K562 (cell line): ENCODE results near the gene BEST1. TPM values are rescaled to one million over a fixed set of nuclear protein-coding genes. Genes with fewer than 3 reads are reported as not detected.

Experiments used
- ATAC-seq: fragments of 200-7000 bp; cut with Tn5 transposase; 3 replicates; pipeline ENCODE4 v1.9.1; 2020; ENCODE audit warnings: moderate library complexity
- BruUV-seq: library from RNA; stranded (reverse); fragments of 400-500 nt; replicated peaks from 2 replicates; lab custom pipeline; 2021; lab: Mats Ljungman, UMichigan
- CTCF ChIA-PET: fragments of 300-600 bp; formaldehyde crosslinking; extraction: SDS; loops from one replicate; lab custom pipeline; 2021; ENCODE audit warnings: low intra/inter-chr PET ratio; lab: Yijun Ruan, JAX
- POLR2A ChIA-PET: fragments of 300-600, 350-650 bp; sonication (Branson Sonifier 250); formaldehyde crosslinking; extraction: SDS; loops from one replicate; lab custom pipeline; 2021; ENCODE audit warnings: antibody characterized with exemption, inconsistent platforms; lab: Yijun Ruan, JAX
- DNase-seq, 4 experiments: peaks; one replicate each; pipeline versions ENCODE4 v3.0.0 to v3.0.0-alpha.2; 2011 to 2018; ENCODE audit warnings: low spot score in 3 of 4, mixed read lengths in 3 of 4; ENCODE audit errors: extremely low read depth in 1 of 4
- FAIRE-seq: peaks from 2 replicates; lab custom pipeline; 2011; peaks lifted over from hg19 to GRCh38; lab: Jason Lieb, UNC
- H2AFZ ChIP-seq: 2 replicates; pipeline ENCODE4 v1.6.0; 2011; ENCODE audit warnings: low read depth, low read length, control low read depth, inconsistent platforms
- H3K27ac ChIP-seq: fragments of 200-600 bp; 3 replicates; pipeline ENCODE4 v1.8.0; 2011; ENCODE audit warnings: low read depth, mild to moderate bottlenecking, control low read depth, inconsistent platforms, low read length, moderate library complexity, mixed read lengths; ENCODE audit errors: extremely low read depth
- H3K27me3 ChIP-seq, 2 experiments: fragments of 300-600 bp in 1 of 2; 2 replicates in 1 of 2; 3 replicates in 1 of 2; pipeline versions ENCODE4 v1.6.0 to v1.8.0; 2011; ENCODE audit warnings: inconsistent platforms in 2 of 2, low read length in 2 of 2, mild to moderate bottlenecking in 1 of 2, mixed read lengths in 1 of 2, moderate library complexity in 1 of 2; ENCODE audit not compliant: control insufficient read depth in 2 of 2, insufficient read depth in 2 of 2
- H3K36me3 ChIP-seq: fragments of 300-600 bp; 3 replicates; pipeline ENCODE4 v1.8.0; 2011; ENCODE audit warnings: mild to moderate bottlenecking, low read length, inconsistent platforms; ENCODE audit not compliant: control insufficient read depth, insufficient read depth
- H3K4me1 ChIP-seq, 2 experiments: fragments of 200-600 bp in 1 of 2; replicated peaks in 1 of 2; 2 replicates in 1 of 2; 3 replicates in 1 of 2; pipeline versions ENCODE4 v1.5.1 to v1.8.0; 2011; ENCODE audit warnings: inconsistent platforms in 2 of 2, low read length in 2 of 2, mild to moderate bottlenecking in 1 of 2, mixed read lengths in 1 of 2, moderate library complexity in 1 of 2; ENCODE audit not compliant: control insufficient read depth in 2 of 2, insufficient read depth in 2 of 2
- H3K4me2 ChIP-seq: 2 replicates; pipeline ENCODE4 v1.6.1; 2011; ENCODE audit warnings: low read length, control low read depth, inconsistent platforms, mixed read lengths; ENCODE audit not compliant: insufficient read depth
- H3K4me3 ChIP-seq: fragments of 200-600 bp; sonication (generic), shearing (Covaris generic); 2 replicates; pipeline ENCODE4 v1.5.1; 2016; ENCODE audit warnings: control low read depth, inconsistent platforms
- H3K79me2 ChIP-seq: fragments of 200-600 bp; 3 replicates; pipeline ENCODE4 v1.8.0; 2011; ENCODE audit warnings: low read length, inconsistent platforms; ENCODE audit not compliant: control insufficient read depth, insufficient read depth
- H3K9ac ChIP-seq, 2 experiments: 2 replicates each; pipeline versions ENCODE4 v1.6.0 to v1.6.1; 2011; ENCODE audit warnings: low read depth in 2 of 2, low read length in 2 of 2, control low read depth in 1 of 2, inconsistent platforms in 1 of 2, mild to moderate bottlenecking in 1 of 2, mixed read lengths in 1 of 2; ENCODE audit not compliant: insufficient read depth in 1 of 2
- H3K9me1 ChIP-seq: one replicate; pipeline ENCODE4 v1.6.0; 2011; ENCODE audit warnings: inconsistent platforms, mild to moderate bottlenecking, low read length, moderate library complexity; ENCODE audit not compliant: control insufficient read depth, insufficient read depth
- H3K9me3 ChIP-seq: replicated peaks from 2 replicates; pipeline ENCODE4 v1.5.1; 2011; ENCODE audit warnings: low read depth, low read length, inconsistent platforms; ENCODE audit not compliant: control insufficient read depth, insufficient read depth
- H4K20me1 ChIP-seq: replicated peaks from 2 replicates; pipeline ENCODE4 v1.6.1; 2011; ENCODE audit warnings: low read length, inconsistent platforms, mixed read lengths; ENCODE audit not compliant: control insufficient read depth, insufficient read depth
- C11orf30 ChIP-seq: fragments of 450-650 bp; IDR thresholded peaks from 2 replicates; pipeline ENCODE4 v1.6.1; 2016; ENCODE audit warnings: low read depth, mild to moderate bottlenecking
- CCNT2 ChIP-seq: IDR thresholded peaks from 2 replicates; pipeline ENCODE4 v1.6.1; 2011; ENCODE audit warnings: borderline replicate concordance, low read depth, mild to moderate bottlenecking, moderate library complexity, mixed read lengths, low read length; ENCODE audit not compliant: insufficient read length; ENCODE audit errors: extremely low read depth
- CLOCK ChIP-seq: fragments of 250-450 bp; sonication (Bioruptor Pico); IDR thresholded peaks from 2 replicates; pipeline ENCODE4 v1.4.0; 2020; ENCODE audit warnings: mild to moderate bottlenecking, moderate library complexity, borderline replicate concordance
- EGR1 ChIP-seq: fragments of 450-650 bp; conservative IDR thresholded peaks from 2 replicates; pipeline ENCODE4 v1.6.1; 2017; ENCODE audit warnings: mild to moderate bottlenecking
- EHMT2 ChIP-seq: fragments of 450-650 bp; IDR thresholded peaks from 2 replicates; pipeline ENCODE4 v1.6.1; 2018; ENCODE audit warnings: antibody characterized with exemption
- FOSL1 ChIP-seq: fragments of 200-800 bp; sonication (Bioruptor generic); conservative IDR thresholded peaks from 2 replicates; pipeline ENCODE4 v1.6.1; 2016; ENCODE audit warnings: missing genetic modification characterization, missing compliant biosample characterization
- JUN ChIP-seq, 2 experiments: sonication (generic) in 1 of 2; formaldehyde crosslinking in 1 of 2; IDR thresholded peaks; 2 replicates each; pipeline versions ENCODE4 v1.6.1 to v1.8.0; 2012 to 2022; ENCODE audit warnings: borderline replicate concordance in 2 of 2, mild to moderate bottlenecking in 2 of 2, improper control_type of control experiment in 1 of 2, low read depth in 1 of 2, low read length in 1 of 2, missing genetic modification reagents in 1 of 2
- MYNN ChIP-seq, 2 experiments: sonication (generic); formaldehyde crosslinking in 1 of 2; IDR thresholded peaks; 2 replicates each; pipeline versions ENCODE4 v1.5.0 to v1.6.1; 2016 to 2020; ENCODE audit warnings: antibody characterized with exemption in 1 of 2, missing genetic modification reagents in 1 of 2
- PHB2 ChIP-seq: fragments of 450-650 bp; IDR thresholded peaks from 2 replicates; pipeline ENCODE4 v1.6.1; 2017; ENCODE audit warnings: low read depth
- ZFP36 ChIP-seq: fragments of 150-350 bp; IDR thresholded peaks from 2 replicates; pipeline ENCODE4 v1.6.1; 2018; ENCODE audit warnings: low read length, low read depth; ENCODE audit not compliant: partially characterized antibody
- ZFPM2 ChIP-seq: fragments of 250-450 bp; sonication (Bioruptor Pico); IDR thresholded peaks from 2 replicates; pipeline ENCODE4 v1.5.1; 2022; ENCODE audit warnings: mild to moderate bottlenecking
- ZNF76 ChIP-seq: fragments of 250-450 bp; sonication (Bioruptor Pico); IDR thresholded peaks from 2 replicates; pipeline ENCODE4 v1.4.0; 2020; ENCODE audit warnings: mild to moderate bottlenecking, moderate library complexity, borderline replicate concordance
- whole genome bisulfite sequencing: fragments of 100-300 bp; shearing (Covaris generic); methylation state at CpG from one replicate; pipeline ENCODE4 v1.1.6; 2016; ENCODE audit warnings: low coverage, mixed read lengths; ENCODE audit not compliant: insufficient coverage; ENCODE audit errors: missing lambda C conversion rate; 5-methylcytosine and 5-hydroxymethylcytosine counted together
- in situ Hi-C: fragments of 300-500 bp; cut with MboI; formaldehyde crosslinking; loops from 4 replicates; pipeline ENCODE4 v1.15.0; 2018; ENCODE audit warnings: inconsistent platforms, mixed read lengths
- intact Hi-C: fragments of 100-400 bp; cut with micrococcal nuclease; formaldehyde crosslinking; loops from 2 replicates; pipeline ENCODE4 v1.14.2; 2022
- polyA plus RNA-seq, 8 experiments: library from polyadenylated mRNA; depleted of rRNA in 4 of 8; stranded (reverse) in 5 of 8; unstranded in 3 of 8; fragments of >200 nt; fragmentation: Nextera tagmentation in 2 of 8; fragmentation: Illumina TruSeq in 1 of 8; extraction: Ambion mirVana in 2 of 8; extraction: Trizol in 1 of 8; gene quantifications; 2 replicates each; pipeline versions ENCODE4 v1.2.1 to v1.2.3, GENCODE V29; 2011 to 2014; ENCODE audit warnings: inconsistent platforms in 1 of 8, missing spikeins in 1 of 8
- total RNA-seq, 7 experiments: library from RNA; depleted of rRNA in 6 of 7; stranded (reverse); fragments of >200 nt in 6 of 7; fragmentation: Illumina TruSeq in 2 of 7; extraction: Trizol in 2 of 7; gene quantifications; 2 replicates each; pipeline versions ENCODE4 v1.2.1 to v1.2.3, GENCODE V29; 2011 to 2021; ENCODE audit warnings: low replicate concordance in 1 of 7
- TF ChIP-seq, protein P1 (sequence below): sonication (generic); formaldehyde crosslinking; IDR thresholded peaks from 2 replicates; pipeline ENCODE4 v1.8.1; 2023; ENCODE audit warnings: mild to moderate bottlenecking, missing genetic modification reagents, moderate library complexity
- TF ChIP-seq, protein P2 (sequence below): fragments of 450-650 bp; conservative IDR thresholded peaks from 2 replicates; pipeline ENCODE4 v1.6.1; 2016; ENCODE audit warnings: missing genetic modification characterization, low read depth, mild to moderate bottlenecking, control low read depth, missing compliant biosample characterization

BEST1 gene
- total and polyA plus RNA-seq, 9 of the 15 experiments (the other 6 are each of a cell fraction or from before 2014, with no cell fraction given): 0.07 to 1.3 (median 0.40) TPM

GRCh38 chr11:61967116-61967923 lies 17.2 kb downstream of the BEST1 start, which contains the start of gene FTH1:
Gene FTH1, minus strand, starts transcription at chr11:61967634. Its CDS starts 209 bp downstream, at chr11:61967425.
- Histone ChIP-seq H2AFZ (no peak within 1 kb of the TSS; the same call in 1 of the 2 replicates), H4K20me1 (peaks cover 43% of the 10 kb centered on the region), H3K79me2 (peaks cover 79% of the 10 kb centered on the region), H3K9me1 (no peaks in the 10 kb centered on the region), H3K36me3 (peaks cover 39% of the 10 kb centered on the region), H3K4me1 (peaks cover 46 to 52% of the 10 kb centered on the region in 2 experiments), H3K4me2 (peak within 1 kb of the TSS; percentile 96), H3K27me3 (no peaks in the 10 kb centered on the region), H3K9ac (peak within 1 kb of the TSS; percentile 92 to 99), H3K4me3 (peak within 1 kb of the TSS; percentile 80), H3K27ac (peak within 1 kb of the TSS; percentile 89), H3K9me3 (no peaks in the 10 kb centered on the region)
- under 1% methylated on average over 42 of the region's 93 CpGs for WGBS
- ChIA-PET POLR2A (interaction anchor here (0.5 to 11.8 kb wide), 57 partner anchors 7 to 347 kb away, joined by 3 to 327 read pairs (median 5); partner anchors contain the start of genes BEST1, FEN1, INCENP and TMEM258), CTCF (interaction anchor here (1.0 kb wide), 1 partner anchor 87 kb away, joined by 3 read pairs; no protein-coding TSS in a partner anchor)
- DNase-seq (peak; percentile 90 to 96 (median 92)), ATAC-seq (peak; percentile 57), FAIRE-seq (no peak)
- BruUV-seq: no TSS peak
- intact Hi-C loops (loop anchor here (1.0 to 5.0 kb wide), 3 partner anchors 19 to 85 kb away; no protein-coding TSS in a partner anchor), in situ Hi-C loops (loop anchor here (5.0 kb wide), 1 partner anchor 60 kb away; no protein-coding TSS in a partner anchor)
- TF ChIP-seq EGR1: no peak; the same call in 1 of the 2 replicates
- TF ChIP-seq MYNN (IDR thresholded peaks at IDR 0.05): 0 out of 2 replicates have a peak, but pooled peaks have one; percentile 19
- TF ChIP-seq MYNN (CRISPR knock-in tag; IDR thresholded peaks at IDR 0.05): no peak
- TF ChIP-seq, protein P1, sequence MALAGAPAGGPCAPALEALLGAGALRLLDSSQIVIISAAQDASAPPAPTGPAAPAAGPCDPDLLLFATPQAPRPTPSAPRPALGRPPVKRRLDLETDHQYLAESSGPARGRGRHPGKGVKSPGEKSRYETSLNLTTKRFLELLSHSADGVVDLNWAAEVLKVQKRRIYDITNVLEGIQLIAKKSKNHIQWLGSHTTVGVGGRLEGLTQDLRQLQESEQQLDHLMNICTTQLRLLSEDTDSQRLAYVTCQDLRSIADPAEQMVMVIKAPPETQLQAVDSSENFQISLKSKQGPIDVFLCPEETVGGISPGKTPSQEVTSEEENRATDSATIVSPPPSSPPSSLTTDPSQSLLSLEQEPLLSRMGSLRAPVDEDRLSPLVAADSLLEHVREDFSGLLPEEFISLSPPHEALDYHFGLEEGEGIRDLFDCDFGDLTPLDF (CRISPR knock-in tag): peak; percentile 47; the same call in 1 of the 2 replicates
- TF ChIP-seq, protein P2, sequence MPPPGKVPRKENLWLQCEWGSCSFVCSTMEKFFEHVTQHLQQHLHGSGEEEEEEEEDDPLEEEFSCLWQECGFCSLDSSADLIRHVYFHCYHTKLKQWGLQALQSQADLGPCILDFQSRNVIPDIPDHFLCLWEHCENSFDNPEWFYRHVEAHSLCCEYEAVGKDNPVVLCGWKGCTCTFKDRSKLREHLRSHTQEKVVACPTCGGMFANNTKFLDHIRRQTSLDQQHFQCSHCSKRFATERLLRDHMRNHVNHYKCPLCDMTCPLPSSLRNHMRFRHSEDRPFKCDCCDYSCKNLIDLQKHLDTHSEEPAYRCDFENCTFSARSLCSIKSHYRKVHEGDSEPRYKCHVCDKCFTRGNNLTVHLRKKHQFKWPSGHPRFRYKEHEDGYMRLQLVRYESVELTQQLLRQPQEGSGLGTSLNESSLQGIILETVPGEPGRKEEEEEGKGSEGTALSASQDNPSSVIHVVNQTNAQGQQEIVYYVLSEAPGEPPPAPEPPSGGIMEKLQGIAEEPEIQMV (tag): no peak
- TF ChIP-seq ZFPM2 (CRISPR knock-in tag): no peak
- TF ChIP-seq PHB2: no peak
- TF ChIP-seq ZNF76 (CRISPR knock-in tag): no peak
- TF ChIP-seq FOSL1 (tag): no peak
- TF ChIP-seq EHMT2: no peak
- TF ChIP-seq JUN (IDR thresholded peaks at IDR 0.05; ENCODE audit: borderline replicate concordance, low read depth, low read length): 0 out of 2 replicates have a peak, but pooled peaks have one; percentile 16
- TF ChIP-seq JUN (CRISPR knock-in tag; IDR thresholded peaks at IDR 0.05; ENCODE audit: borderline replicate concordance): no peak; the same call in 1 of the 2 replicates
- TF ChIP-seq ZFP36: no peak
- TF ChIP-seq C11orf30: no peak
- TF ChIP-seq CLOCK (CRISPR knock-in tag): no peak
- TF ChIP-seq CCNT2: peak; percentile 94
